Measurements from ENCODE around the gene MCF2L2.

GRCh38 chr3:183448369-183449128 is 20.1 kb upstream of the MCF2L2 start:
- no peak for TF ChIP-seq CTCF (conservative IDR thresholded peaks at IDR 0.05)
- no peak for TF ChIP-seq EZH2 (IDR thresholded peaks at IDR 0.05; ENCODE audit: low read depth)
